Colonic mucosa (tissue), 4 donors: ENCODE results near the gene NAPB. TPM values are rescaled to one million over a fixed set of nuclear protein-coding genes. Genes with fewer than 3 reads are reported as not detected.

Experiments
- DNase-seq: peaks from one replicate; pipeline ENCODE4 v3.0.0-alpha.2; 2020
- H3K27ac ChIP-seq: fragments of 200-600 bp; one replicate; pipeline ENCODE4 v1.8.0; 2021
- H3K27me3 ChIP-seq: fragments of 200-600 bp; one replicate; pipeline ENCODE4 v1.8.0; 2021
- H3K36me3 ChIP-seq: fragments of 200-600 bp; one replicate; pipeline ENCODE4 v1.8.0; 2021
- H3K4me1 ChIP-seq: fragments of 200-600 bp; one replicate; pipeline ENCODE4 v1.8.0; 2021; ENCODE audit warnings: mild to moderate bottlenecking
- H3K4me3 ChIP-seq: fragments of 200-600 bp; one replicate; pipeline ENCODE4 v1.8.0; 2021
- H3K9ac ChIP-seq, 2 donors: one replicate each; pipeline ENCODE4 v1.7.0; 2013; ENCODE audit warnings: control low read depth in 2 of 2, low read depth in 2 of 2, low read length in 2 of 2
- H3K9me3 ChIP-seq: fragments of 200-600 bp; one replicate; pipeline ENCODE4 v1.8.0; 2021
- CTCF ChIP-seq: fragments of 200-600 bp; IDR thresholded peaks from one replicate; pipeline ENCODE4 v1.8.0; 2022; ENCODE audit warnings: antibody characterized with exemption, mild to moderate bottlenecking
- intact Hi-C: fragments of 100-400 bp; cut with DNase I; formaldehyde crosslinking; loops from one replicate; pipeline ENCODE4 v1.14.1; 2022
- total RNA-seq, 2 donors: library from RNA; stranded (reverse); fragmentation: NEBNext Ultra II Directional in 1 of 2; extraction: Animal tissue kit (Norgen Biotek cat#: 25700) in 1 of 2; gene quantifications; one replicate each; pipeline ENCODE4 v1.2.1, GENCODE V29; 2021
- donor health status: healthy.
- donor health status: DM: no; HTN: no; CAD: no.
- donor health status: DM: no; HTN: no; CAD: no.

Gene NAPB
- total RNA-seq, 2 donors from 2014 or later = 7.5 to 8.4 TPM

GRCh38 chr20:23445596-23446217, 24.4 kb upstream of the NAPB start:
- Histone ChIP-seq H3K27ac (no peak overlapping the region), H3K4me3 (no peak overlapping the region)
- intact Hi-C loops = loop anchor here (5.0 kb wide), 1 partner anchor 1113 kb away; no protein-coding TSS in a partner anchor

GRCh38 chr20:23444859-23445258, 23.6 kb upstream of the NAPB start:
- no peak for TF ChIP-seq CTCF
- Histone ChIP-seq H3K36me3 (no peaks in the 10 kb centered on the region), H3K9me3 (no peaks in the 10 kb centered on the region), H3K4me1 (no peaks in the 10 kb centered on the region), H3K27ac (no peak overlapping the region), H3K27me3 (no peaks in the 10 kb centered on the region), H3K4me3 (no peak overlapping the region), H3K9ac (no peak overlapping the region)
- intact Hi-C loops = loop anchor here (5.0 kb wide), 2 partner anchors 162 to 1113 kb away; partner anchors contain the start of gene CST9
- DNase-seq = no peak

More at GRCh38 chr20:23445596-23446217, 24.4 kb upstream of the NAPB start:
- Histone ChIP-seq H3K36me3 (no peaks in the 10 kb centered on the region), H3K27me3 (no peaks in the 10 kb centered on the region), H3K9ac (no peak overlapping the region), H3K9me3 (no peaks in the 10 kb centered on the region), H3K4me1 (no peaks in the 10 kb centered on the region)
- no peak for DNase-seq
- no peak for TF ChIP-seq CTCF

- Histone ChIP-seq H3K9ac (no peak overlapping the region), H3K27me3 (no peaks in the 10 kb centered on the region), H3K4me3 (no peak overlapping the region), H3K27ac (no peak overlapping the region), H3K36me3 (no peaks in the 10 kb centered on the region), H3K9me3 (no peaks in the 10 kb centered on the region), H3K4me1 (no peaks in the 10 kb centered on the region)
- intact Hi-C loops = loop anchor here (5.0 kb wide), 1 partner anchor 165 kb away; the partner anchor contains the start of gene CST9
- no peak for TF ChIP-seq CTCF
- no peak for DNase-seq
Measured at GRCh38 chr20:23442436-23442835, 21.1 kb upstream of the NAPB start.

- TF ChIP-seq CTCF = peak; percentile 77
- H3K4me3 ChIP-seq = no peak overlapping the region
- no peak overlapping the region for H3K27ac ChIP-seq
- H3K27me3 ChIP-seq = no peaks in the 10 kb centered on the region
- H3K9ac ChIP-seq = no peak overlapping the region
- no peaks in the 10 kb centered on the region for H3K9me3 ChIP-seq
- no peaks in the 10 kb centered on the region for H3K36me3 ChIP-seq
- intact Hi-C loops = loop anchor here (5.0 kb wide), 1 partner anchor 165 kb away; the partner anchor contains the start of gene CST9
- no peaks in the 10 kb centered on the region for H3K4me1 ChIP-seq
- DNase-seq = peak; percentile 73
Measured at GRCh38 chr20:23441850-23442313, 20.6 kb upstream of the NAPB start.

- no peak for TF ChIP-seq CTCF
- DNase-seq = no peak
- Histone ChIP-seq H3K4me3 (no peak overlapping the region), H3K4me1 (no peaks in the 10 kb centered on the region), H3K27ac (no peak overlapping the region), H3K36me3 (no peaks in the 10 kb centered on the region), H3K9ac (no peak overlapping the region), H3K9me3 (no peaks in the 10 kb centered on the region), H3K27me3 (no peaks in the 10 kb centered on the region)
- intact Hi-C loops = loop anchor here (5.0 kb wide), 1 partner anchor 167 kb away; the partner anchor contains the start of gene CST9
Measured at GRCh38 chr20:23440004-23440403, 18.7 kb upstream of the NAPB start.
